Measurements from ENCODE around the gene CNOT11. TPM values are rescaled to one million over a fixed set of nuclear protein-coding genes. Genes with fewer than 3 reads are reported as not detected.
"Not testable (repeated sequence)": the region's sequence is repeated elsewhere in the genome, so short reads cannot be mapped to it uniquely, and the experiment has no call there.

The CNOT11 gene
- total RNA-seq, 2 experiments from 2014 or later, result 57.9 to 106 TPM

GRCh38 chr2:101232770-101233169 lies 19.9 kb upstream of the CNOT11 start:
- Mint-ChIP-seq H3K27me3 (no peaks in the 10 kb centered on the region), H3K4me3 (no peak overlapping the region), H3K27ac (no peak overlapping the region), H3K36me3 (ENCODE audit: low read depth) (no peaks in the 10 kb centered on the region), H3K9me3 (ENCODE audit: low read depth) (no peaks in the 10 kb centered on the region), H3K4me1 (no peaks in the 10 kb centered on the region)
- DNase-seq (no peak), ATAC-seq (no peak)
- POLR2A ChIA-PET, result no interaction called here
- intact Hi-C loops (cut with DNase I, micrococcal nuclease), result no loop called here
- CTCF ChIA-PET, result interaction anchor here (0.6 to 1.3 kb wide), 6 partner anchors 8 to 220 kb away, joined by 3 read pairs; no protein-coding TSS in a partner anchor

- no peaks in the 10 kb centered on the region for H3K27me3 Mint-ChIP-seq
- ATAC-seq (no peak), DNase-seq (no peak)
- H3K27ac Mint-ChIP-seq, result no peak overlapping the region
- no peaks in the 10 kb centered on the region for H3K36me3 Mint-ChIP-seq (ENCODE audit: low read depth)
- ChIA-PET CTCF (interaction anchor here (0.6 to 1.0 kb wide), 2 partner anchors 11 to 1571 kb away, joined by 3 read pairs; no protein-coding TSS in a partner anchor), POLR2A (no interaction called here)
- no peaks in the 10 kb centered on the region for H3K9me3 Mint-ChIP-seq (ENCODE audit: low read depth)
- no peaks in the 10 kb centered on the region for H3K4me1 Mint-ChIP-seq
- no peak overlapping the region for H3K4me3 Mint-ChIP-seq
- intact Hi-C loops (cut with DNase I, micrococcal nuclease), result no loop called here
Observed at GRCh38 chr2:101234169-101234938, 18.3 kb upstream of the CNOT11 start.

- H3K4me3 Mint-ChIP-seq, POLR2A ChIA-PET: not testable (repeated sequence)
Observed at GRCh38 chr2:101235956-101236355, 16.7 kb upstream of the CNOT11 start.

GRCh38 chr2:101237944-101238343 lies 14.7 kb upstream of the CNOT11 start:
- POLR2A ChIA-PET; H3K4me3 Mint-ChIP-seq; H3K4me1 Mint-ChIP-seq; intact Hi-C loops (cut with DNase I, micrococcal nuclease); H3K27me3 Mint-ChIP-seq; H3K36me3 Mint-ChIP-seq (ENCODE audit: low read depth); CTCF ChIA-PET; H3K9me3 Mint-ChIP-seq (ENCODE audit: low read depth); ATAC-seq; H3K27ac Mint-ChIP-seq; DNase-seq: not testable (repeated sequence)

More at GRCh38 chr2:101235956-101236355, 16.7 kb upstream of the CNOT11 start:
- DNase-seq; H3K4me1 Mint-ChIP-seq; H3K36me3 Mint-ChIP-seq (ENCODE audit: low read depth); H3K9me3 Mint-ChIP-seq (ENCODE audit: low read depth); intact Hi-C loops (cut with DNase I, micrococcal nuclease); ATAC-seq; H3K27ac Mint-ChIP-seq; H3K27me3 Mint-ChIP-seq: not testable (repeated sequence)
- CTCF ChIA-PET, result interaction anchor here (1.8 kb wide), 1 partner anchor 223 kb away, joined by 5 read pairs; no protein-coding TSS in a partner anchor

- ChIA-PET POLR2A (no interaction called here), CTCF (interaction anchor here (0.6 to 2.7 kb wide), 4 partner anchors 13 to 148 kb away, joined by 3 to 10 read pairs (median 5); partner anchors contain the start of genes CNOT11 and CREG2)
- peaks cover 6% of the 10 kb centered on the region for H3K4me1 Mint-ChIP-seq
- H3K9me3 Mint-ChIP-seq (ENCODE audit: low read depth), result no peaks in the 10 kb centered on the region
- no peaks in the 10 kb centered on the region for H3K27me3 Mint-ChIP-seq
- no peak overlapping the region for H3K4me3 Mint-ChIP-seq
- no peak overlapping the region for H3K27ac Mint-ChIP-seq
- DNase-seq (no peak), ATAC-seq (no peak)
- intact Hi-C loops (cut with DNase I, micrococcal nuclease), result no loop called here
- H3K36me3 Mint-ChIP-seq (ENCODE audit: low read depth), result no peaks in the 10 kb centered on the region
Observed at GRCh38 chr2:101238930-101239759, 13.5 kb upstream of the CNOT11 start.

DNA sequence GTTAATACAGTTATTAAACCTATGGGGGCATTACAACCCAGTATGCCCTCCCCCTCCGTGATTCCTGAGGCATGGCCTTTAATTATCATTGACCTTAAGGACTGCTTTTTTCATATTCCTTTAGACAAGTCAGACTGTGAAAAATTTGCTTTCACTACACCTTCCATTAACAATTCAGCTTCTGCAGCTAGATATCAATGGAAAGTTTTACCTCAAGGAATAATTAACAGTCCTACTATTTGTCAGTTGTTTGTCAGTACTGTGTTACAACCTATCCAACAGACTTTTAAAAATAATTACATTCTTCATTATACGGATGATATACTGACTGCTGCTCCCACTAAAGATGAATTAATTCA lies 12.9 kb upstream of the CNOT11 start:
- intact Hi-C loops (cut with DNase I, micrococcal nuclease); ATAC-seq: not testable (repeated sequence)

GRCh38 chr2:101240694-101241093 lies 12.0 kb upstream of the CNOT11 start:
- DNase-seq; ATAC-seq; H3K27ac Mint-ChIP-seq; H3K27me3 Mint-ChIP-seq; H3K4me1 Mint-ChIP-seq; intact Hi-C loops (cut with DNase I, micrococcal nuclease); H3K36me3 Mint-ChIP-seq (ENCODE audit: low read depth); H3K4me3 Mint-ChIP-seq; H3K9me3 Mint-ChIP-seq (ENCODE audit: low read depth); POLR2A ChIA-PET: not testable (repeated sequence)
- CTCF ChIA-PET, result interaction anchor here (0.6 to 2.7 kb wide), 8 partner anchors 8 to 228 kb away, joined by 3 to 10 read pairs (median 3); partner anchors contain the start of gene CNOT11

More for the DNA sequence above, 12.9 kb upstream of the CNOT11 start:
- CTCF ChIA-PET, result interaction anchor here (0.6 to 2.7 kb wide), 6 partner anchors 10 to 227 kb away, joined by 3 to 10 read pairs (median 3); partner anchors contain the start of genes CNOT11 and CREG2
- H3K27me3 Mint-ChIP-seq; DNase-seq; H3K36me3 Mint-ChIP-seq (ENCODE audit: low read depth); H3K27ac Mint-ChIP-seq; POLR2A ChIA-PET; H3K9me3 Mint-ChIP-seq (ENCODE audit: low read depth); H3K4me3 Mint-ChIP-seq; H3K4me1 Mint-ChIP-seq: not testable (repeated sequence)

DNA sequence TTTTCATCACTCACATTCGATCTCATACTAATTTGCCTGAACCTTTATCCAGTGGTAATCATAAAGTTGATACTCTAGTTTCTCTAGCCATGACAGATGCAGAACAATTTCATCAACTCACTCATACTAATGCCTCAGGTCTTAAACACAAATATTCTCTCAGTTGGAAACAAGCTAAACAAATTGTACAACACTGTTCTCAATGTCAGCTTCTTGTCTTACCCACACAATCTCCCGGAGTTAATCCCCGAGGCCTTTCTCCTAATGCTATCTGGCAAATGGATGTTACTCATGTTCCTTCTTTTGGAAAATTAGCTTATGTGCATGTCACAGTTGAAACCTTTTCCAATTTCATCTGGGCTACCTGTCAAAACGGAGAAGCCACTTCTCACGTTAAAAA lies 11.5 kb upstream of the CNOT11 start:
- H3K27ac Mint-ChIP-seq, result no peak overlapping the region
- no peaks in the 10 kb centered on the region for H3K36me3 Mint-ChIP-seq (ENCODE audit: low read depth)
- peaks cover 6% of the 10 kb centered on the region for H3K4me1 Mint-ChIP-seq
- H3K9me3 Mint-ChIP-seq (ENCODE audit: low read depth), result no peaks in the 10 kb centered on the region
- DNase-seq, result no peak
- ChIA-PET CTCF (interaction anchor here (0.6 to 2.7 kb wide), 10 partner anchors 8 to 279 kb away, joined by 3 to 10 read pairs (median 3); partner anchors contain the start of gene CNOT11), POLR2A (no interaction called here)
- no peak overlapping the region for H3K4me3 Mint-ChIP-seq
- no peak for ATAC-seq
- H3K27me3 Mint-ChIP-seq, result no peaks in the 10 kb centered on the region
- intact Hi-C loops (cut with DNase I, micrococcal nuclease), result no loop called here

GRCh38 chr2:101244373-101244772 lies 8.3 kb upstream of the CNOT11 start:
- CTCF ChIA-PET; H3K36me3 Mint-ChIP-seq (ENCODE audit: low read depth); POLR2A ChIA-PET; H3K27ac Mint-ChIP-seq; ATAC-seq; H3K4me3 Mint-ChIP-seq; intact Hi-C loops (cut with DNase I, micrococcal nuclease); DNase-seq; H3K4me1 Mint-ChIP-seq; H3K27me3 Mint-ChIP-seq; H3K9me3 Mint-ChIP-seq (ENCODE audit: low read depth): not testable (repeated sequence)

- CTCF ChIA-PET, result interaction anchor here (0.7 kb wide), 1 partner anchor 11 kb away, joined by 3 read pairs; no protein-coding TSS in a partner anchor
- H3K4me1 Mint-ChIP-seq; POLR2A ChIA-PET; intact Hi-C loops (cut with DNase I, micrococcal nuclease); H3K27me3 Mint-ChIP-seq; H3K9me3 Mint-ChIP-seq (ENCODE audit: low read depth); DNase-seq; H3K27ac Mint-ChIP-seq; H3K36me3 Mint-ChIP-seq (ENCODE audit: low read depth); H3K4me3 Mint-ChIP-seq; ATAC-seq: not testable (repeated sequence)
Observed at GRCh38 chr2:101244899-101245298, 7.8 kb upstream of the CNOT11 start.

- intact Hi-C loops (cut with DNase I, micrococcal nuclease); H3K9me3 Mint-ChIP-seq (ENCODE audit: low read depth); H3K36me3 Mint-ChIP-seq (ENCODE audit: low read depth); H3K27me3 Mint-ChIP-seq; H3K4me3 Mint-ChIP-seq; H3K4me1 Mint-ChIP-seq; DNase-seq; H3K27ac Mint-ChIP-seq; ATAC-seq: not testable (repeated sequence)
- ChIA-PET POLR2A (interaction anchor here (0.6 kb wide), 1 partner anchor 64 kb away, joined by 4 read pairs; no protein-coding TSS in a partner anchor), CTCF (interaction anchor here (0.7 to 1.4 kb wide), 2 partner anchors 11 to 28 kb away, joined by 3 to 4 read pairs; no protein-coding TSS in a partner anchor)
Observed at GRCh38 chr2:101245468-101245867, 7.2 kb upstream of the CNOT11 start.

Data from activated CD4-positive, alpha-beta T cell treated with anti-CD3 and anti-CD28 coated beads for 36 hours (primary cell).